Measurements from ENCODE around the gene NLGN4X. TPM values are rescaled to one million over a fixed set of nuclear protein-coding genes. Genes with fewer than 3 reads are reported as not detected.

The NLGN4X gene
- total RNA-seq, 1 donor from 2014 or later = 11.5 TPM

DNA sequence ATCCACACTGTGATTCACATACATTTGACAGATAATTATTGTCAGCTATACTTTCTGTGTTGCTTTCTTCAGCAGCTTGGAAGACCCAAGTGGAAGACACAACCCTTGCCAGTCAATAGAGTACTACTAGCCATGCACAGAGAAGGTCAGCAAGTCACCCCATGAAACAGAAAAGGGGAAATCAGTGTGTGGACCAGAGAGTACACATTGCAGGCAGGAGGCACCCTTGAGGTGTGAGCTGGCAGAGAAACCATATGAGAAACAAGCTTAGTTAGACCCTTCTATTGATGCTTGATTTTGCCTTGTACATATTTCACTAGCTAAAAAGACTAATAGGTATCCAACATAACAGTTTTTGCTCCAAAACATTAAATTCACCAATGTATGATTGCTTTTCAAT, 99.5 kb downstream of the NLGN4X start:
- no peak overlapping the region for H3K4me2 ChIP-seq (ENCODE audit: low read length)
- no peak for FAIRE-seq
- H3K9me3 ChIP-seq (ENCODE audit: insufficient read depth, low read depth, low read length) = no peaks in the 10 kb centered on the region

GRCh38 chrX:6120329-6120728, 108.3 kb downstream of the NLGN4X start:
- Mint-ChIP-seq H3K27me3 (ENCODE audit: low read depth, unreplicated experiment) (no peaks in the 10 kb centered on the region), H3K4me1 (ENCODE audit: low read depth, unreplicated experiment) (peaks cover 5% of the 10 kb centered on the region), H3K36me3 (ENCODE audit: low read depth, unreplicated experiment) (no peaks in the 10 kb centered on the region), H3K9me3 (ENCODE audit: unreplicated experiment) (no peaks in the 10 kb centered on the region), H3K4me3 (ENCODE audit: unreplicated experiment) (no peak overlapping the region), H3K27ac (ENCODE audit: unreplicated experiment) (no peak overlapping the region)
- H3K27ac ChIP-seq (ENCODE audit: low read depth, low read length) = no peak overlapping the region
- no peak for TF ChIP-seq EZH2 (IDR thresholded peaks at IDR 0.05; ENCODE audit: insufficient read depth, low read length)
- TF ChIP-seq, protein P1, sequence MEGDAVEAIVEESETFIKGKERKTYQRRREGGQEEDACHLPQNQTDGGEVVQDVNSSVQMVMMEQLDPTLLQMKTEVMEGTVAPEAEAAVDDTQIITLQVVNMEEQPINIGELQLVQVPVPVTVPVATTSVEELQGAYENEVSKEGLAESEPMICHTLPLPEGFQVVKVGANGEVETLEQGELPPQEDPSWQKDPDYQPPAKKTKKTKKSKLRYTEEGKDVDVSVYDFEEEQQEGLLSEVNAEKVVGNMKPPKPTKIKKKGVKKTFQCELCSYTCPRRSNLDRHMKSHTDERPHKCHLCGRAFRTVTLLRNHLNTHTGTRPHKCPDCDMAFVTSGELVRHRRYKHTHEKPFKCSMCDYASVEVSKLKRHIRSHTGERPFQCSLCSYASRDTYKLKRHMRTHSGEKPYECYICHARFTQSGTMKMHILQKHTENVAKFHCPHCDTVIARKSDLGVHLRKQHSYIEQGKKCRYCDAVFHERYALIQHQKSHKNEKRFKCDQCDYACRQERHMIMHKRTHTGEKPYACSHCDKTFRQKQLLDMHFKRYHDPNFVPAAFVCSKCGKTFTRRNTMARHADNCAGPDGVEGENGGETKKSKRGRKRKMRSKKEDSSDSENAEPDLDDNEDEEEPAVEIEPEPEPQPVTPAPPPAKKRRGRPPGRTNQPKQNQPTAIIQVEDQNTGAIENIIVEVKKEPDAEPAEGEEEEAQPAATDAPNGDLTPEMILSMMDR (IDR thresholded peaks at IDR 0.05; ENCODE audit: insufficient read depth, low read depth, low read length) = no peak
- no peak overlapping the region for H3K4me3 ChIP-seq (ENCODE audit: insufficient read depth, low read depth, low read length)
- no peak overlapping the region for H2AFZ ChIP-seq (ENCODE audit: low read depth, low read length)
- DNase-seq (ENCODE audit: low read depth) = no peak
- H3K9ac ChIP-seq (ENCODE audit: low read length) = no peak overlapping the region
- no peaks in the 10 kb centered on the region for H3K36me3 ChIP-seq (ENCODE audit: insufficient read depth, low read length)
- no peak for FAIRE-seq
- H4K20me1 ChIP-seq (ENCODE audit: insufficient read depth, low read length) = no peaks in the 10 kb centered on the region
- H3K27me3 ChIP-seq (ENCODE audit: insufficient read depth, low read length) = no peaks in the 10 kb centered on the region
- no peak overlapping the region for H3K4me2 ChIP-seq (ENCODE audit: low read length)
- no peaks in the 10 kb centered on the region for H3K79me2 ChIP-seq (ENCODE audit: insufficient read depth, low read length)
- H3K9me3 ChIP-seq (ENCODE audit: insufficient read depth, low read depth, low read length) = no peaks in the 10 kb centered on the region
- no peaks in the 10 kb centered on the region for H3K4me1 ChIP-seq (ENCODE audit: insufficient read depth, low read length)

More for the DNA sequence above, 99.5 kb downstream of the NLGN4X start:
- Histone ChIP-seq H2AFZ (ENCODE audit: low read depth, low read length) (no peak overlapping the region), H3K79me2 (ENCODE audit: insufficient read depth, low read length) (no peaks in the 10 kb centered on the region), H3K4me3 (ENCODE audit: insufficient read depth, low read depth, low read length) (no peak overlapping the region), H4K20me1 (ENCODE audit: insufficient read depth, low read length) (no peaks in the 10 kb centered on the region), H3K9ac (ENCODE audit: low read length) (no peak overlapping the region), H3K27ac (ENCODE audit: low read depth, low read length) (no peak overlapping the region), H3K27me3 (ENCODE audit: insufficient read depth, low read length) (no peaks in the 10 kb centered on the region), H3K36me3 (ENCODE audit: insufficient read depth, low read length) (no peaks in the 10 kb centered on the region), H3K4me1 (ENCODE audit: insufficient read depth, low read length) (no peaks in the 10 kb centered on the region)
- Mint-ChIP-seq H3K4me3 (ENCODE audit: unreplicated experiment) (no peak overlapping the region), H3K4me1 (ENCODE audit: low read depth, unreplicated experiment) (peaks cover 2% of the 10 kb centered on the region), H3K9me3 (ENCODE audit: unreplicated experiment) (no peaks in the 10 kb centered on the region), H3K36me3 (ENCODE audit: low read depth, unreplicated experiment) (no peaks in the 10 kb centered on the region), H3K27me3 (ENCODE audit: low read depth, unreplicated experiment) (no peaks in the 10 kb centered on the region), H3K27ac (ENCODE audit: unreplicated experiment) (no peak overlapping the region)
- DNase-seq (ENCODE audit: low read depth) = no peak
- TF ChIP-seq, protein P1 (IDR thresholded peaks at IDR 0.05; ENCODE audit: insufficient read depth, low read depth, low read length) = no peak
- TF ChIP-seq EZH2 (IDR thresholded peaks at IDR 0.05; ENCODE audit: insufficient read depth, low read length) = no peak

DNA sequence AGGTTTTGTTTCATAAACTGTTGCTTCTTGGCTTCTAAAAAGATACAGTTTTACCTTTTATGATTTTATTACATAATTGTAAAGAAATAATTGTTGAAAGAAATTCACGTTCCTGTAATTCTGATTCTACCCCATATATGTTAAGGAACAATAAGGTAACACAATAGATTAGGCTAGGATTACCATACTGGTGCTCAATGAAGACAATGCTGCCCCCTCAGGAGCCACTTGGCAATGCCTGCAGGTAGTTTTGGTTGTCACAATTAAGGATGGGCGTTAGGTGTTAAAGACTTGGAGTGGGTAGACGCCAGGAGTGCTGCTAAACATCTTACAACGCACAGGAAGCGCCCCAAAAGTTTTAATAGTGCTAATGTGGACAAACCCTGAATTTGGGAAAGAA, 133.2 kb downstream of the NLGN4X start:
- Histone ChIP-seq H3K4me1 (ENCODE audit: insufficient read depth, low read length) (no peaks in the 10 kb centered on the region), H3K9ac (ENCODE audit: low read length) (no peak overlapping the region), H3K4me2 (ENCODE audit: low read length) (no peak overlapping the region), H3K27me3 (ENCODE audit: insufficient read depth, low read length) (no peaks in the 10 kb centered on the region), H3K36me3 (ENCODE audit: insufficient read depth, low read length) (no peaks in the 10 kb centered on the region), H3K4me3 (ENCODE audit: insufficient read depth, low read depth, low read length) (no peak overlapping the region), H3K79me2 (ENCODE audit: insufficient read depth, low read length) (no peaks in the 10 kb centered on the region), H3K27ac (ENCODE audit: low read depth, low read length) (no peak overlapping the region), H4K20me1 (ENCODE audit: insufficient read depth, low read length) (no peaks in the 10 kb centered on the region), H2AFZ (ENCODE audit: low read depth, low read length) (no peak overlapping the region), H3K9me3 (ENCODE audit: insufficient read depth, low read depth, low read length) (no peaks in the 10 kb centered on the region)
- DNase-seq (ENCODE audit: low read depth) (no peak), FAIRE-seq (no peak)
- Mint-ChIP-seq H3K27ac (ENCODE audit: unreplicated experiment) (no peak overlapping the region), H3K9me3 (ENCODE audit: unreplicated experiment) (no peaks in the 10 kb centered on the region), H3K27me3 (ENCODE audit: low read depth, unreplicated experiment) (no peaks in the 10 kb centered on the region), H3K4me1 (ENCODE audit: low read depth, unreplicated experiment) (no peaks in the 10 kb centered on the region), H3K36me3 (ENCODE audit: low read depth, unreplicated experiment) (no peaks in the 10 kb centered on the region), H3K4me3 (ENCODE audit: unreplicated experiment) (no peak overlapping the region)
- TF ChIP-seq EZH2 (IDR thresholded peaks at IDR 0.05; ENCODE audit: insufficient read depth, low read length) = no peak
- TF ChIP-seq, protein P1 (IDR thresholded peaks at IDR 0.05; ENCODE audit: insufficient read depth, low read depth, low read length) = no peak

Measured in astrocyte (in vitro differentiated cells and primary cell).